CD4-positive, alpha-beta T cell (primary cell): Measurements from ENCODE around the gene HS6ST3. TPM values are rescaled to one million over a fixed set of nuclear protein-coding genes. Genes with fewer than 3 reads are reported as not detected.

ENCODE experiments used
- ATAC-seq: fragments of 200-7000 bp; cut with Tn5 transposase; one replicate; pipeline ENCODE4 v1.10.0; 2022; ENCODE audit warnings: mild to moderate bottlenecking; ENCODE audit not compliant: poor library complexity
- CTCF ChIA-PET: fragments of 350-600 bp; sonication (Branson Sonifier 250); formaldehyde crosslinking; loops from one replicate; lab custom pipeline; 2021; ENCODE audit warnings: antibody characterized with exemption, inconsistent platforms; lab: Charles Lee
- POLR2A ChIA-PET: fragments of 350-600 bp; sonication (Branson Sonifier 250); formaldehyde crosslinking; loops from one replicate; lab custom pipeline; 2021; ENCODE audit warnings: antibody characterized with exemption, inconsistent platforms; lab: Charles Lee
- DNase-seq, 14 experiments: peaks; one replicate each; pipeline ENCODE4 v3.0.0-alpha.2; 2013 to 2020; ENCODE audit warnings: mixed read lengths in 2 of 14
- H3K27ac ChIP-seq, 2 donors: one replicate each; pipeline versions ENCODE4 v1.5.1 to v1.7.0; 2013; ENCODE audit warnings: low read length in 2 of 2, low read depth in 1 of 2, mild to moderate bottlenecking in 1 of 2
- H3K27me3 ChIP-seq, 2 experiments: 1 replicate in 1 of 2; 2 replicates in 1 of 2; pipeline versions ENCODE4 v1.6.1 to v1.7.0; 2013; ENCODE audit warnings: low read length in 2 of 2, control low read depth in 1 of 2, mild to moderate bottlenecking in 1 of 2, moderate library complexity in 1 of 2; ENCODE audit not compliant: insufficient read depth in 2 of 2, control insufficient read depth in 1 of 2
- H3K36me3 ChIP-seq: one replicate; pipeline ENCODE4 v1.6.1; 2013; ENCODE audit warnings: low read length, control low read depth; ENCODE audit not compliant: insufficient read depth
- H3K4me1 ChIP-seq: one replicate; pipeline ENCODE4 v1.6.1; 2013; ENCODE audit warnings: low read length, control low read depth; ENCODE audit not compliant: insufficient read depth
- H3K4me3 ChIP-seq: one replicate; pipeline ENCODE4 v1.5.1; 2013; ENCODE audit warnings: mild to moderate bottlenecking, low read length, moderate library complexity
- H3K9me3 ChIP-seq, 2 experiments: 1 replicate in 1 of 2; 2 replicates in 1 of 2; pipeline versions ENCODE4 v1.6.1 to v1.7.0; 2013; ENCODE audit warnings: low read length in 2 of 2, mild to moderate bottlenecking in 2 of 2, control low read depth in 1 of 2, moderate library complexity in 1 of 2; ENCODE audit not compliant: control insufficient read depth in 1 of 2, insufficient read depth in 1 of 2
- H3K27ac Mint-ChIP-seq: one replicate; pipeline ENCODE4 v1.8.0; 2020; ENCODE audit warnings: mixed read lengths
- H3K27me3 Mint-ChIP-seq: one replicate; pipeline ENCODE4 v1.8.0; 2021; ENCODE audit warnings: mixed read lengths
- H3K36me3 Mint-ChIP-seq: one replicate; pipeline ENCODE4 v1.8.0; 2021; ENCODE audit warnings: low read depth, mixed read lengths
- H3K4me1 Mint-ChIP-seq: one replicate; pipeline ENCODE4 v1.8.0; 2021; ENCODE audit warnings: low read depth, mixed read lengths
- H3K4me3 Mint-ChIP-seq: one replicate; pipeline ENCODE4 v1.8.0; 2020; ENCODE audit warnings: mild to moderate bottlenecking, mixed read lengths
- H3K9me3 Mint-ChIP-seq: one replicate; pipeline ENCODE4 v1.8.0; 2020; ENCODE audit warnings: mixed read lengths
- intact Hi-C, 2 experiments: fragments of 100-400 bp; cut with DNase I in 1 of 2; cut with micrococcal nuclease in 1 of 2; formaldehyde crosslinking; loops; one replicate each; pipeline versions ENCODE4 v1.15.1 to v1.9.0; 2023 to 2025; cut with DNase I, micrococcal nuclease
- total RNA-seq, 174 experiments: library from RNA in 2 of 174; stranded (reverse) in 2 of 174; gene quantifications; one replicate each; pipeline ENCODE4 v1.2.3 and lab custom pipeline; 2021 to 2026
- TF ChIP-seq, protein P1 (sequence below): fragments of 200-600 bp; IDR thresholded peaks from one replicate; pipeline ENCODE4 v1.8.0; 2022; ENCODE audit warnings: antibody characterized with exemption, mild to moderate bottlenecking

Gene HS6ST3
- total RNA-seq, 2 experiments from 2014 or later: not detected

DNA sequence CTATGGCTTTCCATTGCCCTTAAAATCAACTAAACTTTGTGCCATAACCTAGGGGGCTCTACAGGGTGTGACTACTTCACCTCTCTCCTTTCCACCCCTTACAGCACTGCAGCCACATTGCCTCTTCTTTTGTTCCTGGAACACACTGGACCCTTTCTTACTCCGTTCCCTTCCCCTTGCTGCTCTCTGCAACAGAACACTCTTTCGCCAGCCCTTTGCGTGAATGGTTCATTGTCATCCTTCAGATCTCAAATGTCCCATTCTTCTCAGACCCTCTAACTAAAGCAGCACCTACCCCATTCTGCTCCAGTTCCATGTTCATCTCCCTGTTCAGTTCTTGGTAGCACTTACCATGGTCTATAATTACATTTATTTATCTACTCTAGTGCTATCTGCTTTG lies 696.1 kb downstream of the HS6ST3 start:
- POLR2A ChIA-PET: no interaction called here
- H3K4me3 Mint-ChIP-seq: no peak overlapping the region

DNA sequence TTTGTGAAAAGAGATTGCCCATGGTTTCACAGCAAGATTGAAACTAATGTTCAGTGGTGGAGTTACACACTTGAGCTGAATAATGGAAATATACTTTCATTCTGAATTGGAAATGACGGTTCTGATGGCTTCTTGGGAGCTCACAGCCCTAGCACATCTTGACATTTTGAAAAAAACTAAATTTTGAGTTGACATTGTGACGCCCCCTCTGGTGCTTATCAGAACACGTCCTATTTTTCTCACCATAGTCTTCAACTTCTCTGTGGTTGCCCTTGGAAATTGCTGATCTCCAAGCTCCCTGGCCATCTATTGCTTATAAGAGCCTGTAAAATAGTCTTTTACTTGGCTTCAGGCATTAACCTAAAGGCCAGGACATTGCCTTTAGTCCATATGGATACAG lies 702.3 kb downstream of the HS6ST3 start:
- ATAC-seq: no peak
- H3K4me3 ChIP-seq: no peak overlapping the region
- H3K27me3 Mint-ChIP-seq: no peaks in the 10 kb centered on the region
- H3K27me3 ChIP-seq: no peaks in the 10 kb centered on the region
- no peaks in the 10 kb centered on the region for H3K36me3 ChIP-seq
- H3K4me1 Mint-ChIP-seq: no peaks in the 10 kb centered on the region
- CTCF ChIA-PET: no interaction called here
- H3K27ac Mint-ChIP-seq: no peak overlapping the region
- no peak for DNase-seq
- peaks cover 6% of the 10 kb centered on the region for H3K9me3 Mint-ChIP-seq
- intact Hi-C loops: no loop called here
- H3K4me1 ChIP-seq: no peaks in the 10 kb centered on the region
- TF ChIP-seq, protein P1, sequence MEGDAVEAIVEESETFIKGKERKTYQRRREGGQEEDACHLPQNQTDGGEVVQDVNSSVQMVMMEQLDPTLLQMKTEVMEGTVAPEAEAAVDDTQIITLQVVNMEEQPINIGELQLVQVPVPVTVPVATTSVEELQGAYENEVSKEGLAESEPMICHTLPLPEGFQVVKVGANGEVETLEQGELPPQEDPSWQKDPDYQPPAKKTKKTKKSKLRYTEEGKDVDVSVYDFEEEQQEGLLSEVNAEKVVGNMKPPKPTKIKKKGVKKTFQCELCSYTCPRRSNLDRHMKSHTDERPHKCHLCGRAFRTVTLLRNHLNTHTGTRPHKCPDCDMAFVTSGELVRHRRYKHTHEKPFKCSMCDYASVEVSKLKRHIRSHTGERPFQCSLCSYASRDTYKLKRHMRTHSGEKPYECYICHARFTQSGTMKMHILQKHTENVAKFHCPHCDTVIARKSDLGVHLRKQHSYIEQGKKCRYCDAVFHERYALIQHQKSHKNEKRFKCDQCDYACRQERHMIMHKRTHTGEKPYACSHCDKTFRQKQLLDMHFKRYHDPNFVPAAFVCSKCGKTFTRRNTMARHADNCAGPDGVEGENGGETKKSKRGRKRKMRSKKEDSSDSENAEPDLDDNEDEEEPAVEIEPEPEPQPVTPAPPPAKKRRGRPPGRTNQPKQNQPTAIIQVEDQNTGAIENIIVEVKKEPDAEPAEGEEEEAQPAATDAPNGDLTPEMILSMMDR: no peak
- no peaks in the 10 kb centered on the region for H3K36me3 Mint-ChIP-seq
- H3K9me3 ChIP-seq: no peaks in the 10 kb centered on the region
- POLR2A ChIA-PET: no interaction called here
- no peak overlapping the region for H3K4me3 Mint-ChIP-seq
- H3K27ac ChIP-seq: no peak overlapping the region

More for the DNA sequence above, 696.1 kb downstream of the HS6ST3 start:
- H3K9me3 ChIP-seq: no peaks in the 10 kb centered on the region
- no peaks in the 10 kb centered on the region for H3K36me3 Mint-ChIP-seq
- DNase-seq (no peak), ATAC-seq (no peak)
- intact Hi-C loops: no loop called here
- no peaks in the 10 kb centered on the region for H3K4me1 Mint-ChIP-seq
- H3K9me3 Mint-ChIP-seq: peaks cover 15% of the 10 kb centered on the region
- no peaks in the 10 kb centered on the region for H3K27me3 Mint-ChIP-seq
- CTCF ChIA-PET: no interaction called here
- H3K36me3 ChIP-seq: no peaks in the 10 kb centered on the region
- TF ChIP-seq, protein P1: no peak
- H3K27me3 ChIP-seq: no peaks in the 10 kb centered on the region
- no peak overlapping the region for H3K27ac Mint-ChIP-seq
- no peaks in the 10 kb centered on the region for H3K4me1 ChIP-seq
- H3K4me3 ChIP-seq: no peak overlapping the region
- no peak overlapping the region for H3K27ac ChIP-seq

DNA sequence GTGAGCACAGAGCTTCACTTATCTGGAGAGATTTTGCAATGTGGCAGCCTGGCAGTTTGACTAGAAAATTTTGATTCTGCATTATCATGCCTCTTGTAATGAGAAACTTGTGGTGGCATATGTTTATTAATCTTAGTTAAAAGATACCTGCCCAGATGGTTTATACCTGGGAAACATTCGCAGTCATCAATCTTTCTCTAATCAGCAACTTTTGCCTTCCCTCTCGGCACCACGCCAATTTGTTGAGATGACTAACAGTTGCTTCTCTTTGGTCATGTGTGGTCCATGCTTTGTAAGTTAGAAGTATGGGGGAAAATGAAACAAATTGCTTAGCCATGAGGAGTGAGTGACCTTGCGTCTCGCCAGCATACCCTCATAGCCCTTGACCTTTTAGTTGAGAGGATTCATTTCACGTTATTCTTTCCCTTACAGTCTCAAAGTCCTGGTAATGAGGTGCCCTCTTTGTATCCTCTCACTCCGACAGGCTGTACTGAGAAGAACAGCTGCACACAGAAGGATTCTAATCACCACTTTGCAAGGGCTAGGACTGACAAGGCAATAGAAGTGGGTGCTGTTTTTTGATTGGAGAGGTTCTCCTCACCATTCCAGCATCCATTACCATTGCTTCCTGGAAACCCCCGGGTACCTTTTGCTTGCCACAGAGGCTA lies 703.0 kb downstream of the HS6ST3 start:
- ATAC-seq (no peak), DNase-seq (no peak)
- H3K36me3 Mint-ChIP-seq: no peaks in the 10 kb centered on the region
- TF ChIP-seq, protein P1: no peak
- no peaks in the 10 kb centered on the region for H3K27me3 Mint-ChIP-seq
- no peak overlapping the region for H3K4me3 Mint-ChIP-seq
- no peak overlapping the region for H3K27ac ChIP-seq
- H3K4me3 ChIP-seq: no peak overlapping the region
- no peak overlapping the region for H3K27ac Mint-ChIP-seq
- intact Hi-C loops: no loop called here
- ChIA-PET POLR2A (no interaction called here), CTCF (no interaction called here)
- no peaks in the 10 kb centered on the region for H3K4me1 Mint-ChIP-seq
- no peaks in the 10 kb centered on the region for H3K4me1 ChIP-seq
- H3K9me3 Mint-ChIP-seq: peaks cover 5% of the 10 kb centered on the region
- H3K36me3 ChIP-seq: no peaks in the 10 kb centered on the region
- H3K27me3 ChIP-seq: no peaks in the 10 kb centered on the region
- no peaks in the 10 kb centered on the region for H3K9me3 ChIP-seq
